ENCODE measurements around the gene AFM. TPM values are rescaled to one million over a fixed set of nuclear protein-coding genes. Genes with fewer than 3 reads are reported as not detected.

AFM gene, protein sequence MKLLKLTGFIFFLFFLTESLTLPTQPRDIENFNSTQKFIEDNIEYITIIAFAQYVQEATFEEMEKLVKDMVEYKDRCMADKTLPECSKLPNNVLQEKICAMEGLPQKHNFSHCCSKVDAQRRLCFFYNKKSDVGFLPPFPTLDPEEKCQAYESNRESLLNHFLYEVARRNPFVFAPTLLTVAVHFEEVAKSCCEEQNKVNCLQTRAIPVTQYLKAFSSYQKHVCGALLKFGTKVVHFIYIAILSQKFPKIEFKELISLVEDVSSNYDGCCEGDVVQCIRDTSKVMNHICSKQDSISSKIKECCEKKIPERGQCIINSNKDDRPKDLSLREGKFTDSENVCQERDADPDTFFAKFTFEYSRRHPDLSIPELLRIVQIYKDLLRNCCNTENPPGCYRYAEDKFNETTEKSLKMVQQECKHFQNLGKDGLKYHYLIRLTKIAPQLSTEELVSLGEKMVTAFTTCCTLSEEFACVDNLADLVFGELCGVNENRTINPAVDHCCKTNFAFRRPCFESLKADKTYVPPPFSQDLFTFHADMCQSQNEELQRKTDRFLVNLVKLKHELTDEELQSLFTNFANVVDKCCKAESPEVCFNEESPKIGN
- polyA plus RNA-seq (not detected in 2 replicates), polyA minus RNA-seq (not detected in 2 replicates)

DNA sequence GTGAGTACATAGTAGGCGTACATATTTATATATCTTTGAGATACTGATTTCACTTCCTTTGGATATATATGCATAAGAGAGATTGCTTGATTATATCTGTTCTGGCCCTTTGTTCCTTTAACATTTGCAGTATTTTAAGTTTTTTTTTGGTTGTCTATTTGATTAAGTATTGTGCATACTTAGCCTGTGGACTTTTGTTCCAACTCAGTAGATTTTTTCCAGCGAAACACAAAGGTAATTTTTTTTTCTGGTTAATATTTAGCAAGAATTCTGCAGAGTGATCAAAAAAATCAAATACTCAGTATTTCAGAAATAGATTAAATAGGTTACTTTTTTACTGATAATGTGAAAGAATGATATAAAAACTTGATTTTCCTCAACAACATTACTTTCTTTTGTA lies at the start of gene AFM:
TSS of gene AFM (plus strand) at position 388 of the 400 bp plus-strand sequence. CDS start 31 bp downstream, outside the sequence.
- H3K4me3 ChIP-seq (ENCODE audit: low read length), result no peak within 1 kb of the TSS

DNA sequence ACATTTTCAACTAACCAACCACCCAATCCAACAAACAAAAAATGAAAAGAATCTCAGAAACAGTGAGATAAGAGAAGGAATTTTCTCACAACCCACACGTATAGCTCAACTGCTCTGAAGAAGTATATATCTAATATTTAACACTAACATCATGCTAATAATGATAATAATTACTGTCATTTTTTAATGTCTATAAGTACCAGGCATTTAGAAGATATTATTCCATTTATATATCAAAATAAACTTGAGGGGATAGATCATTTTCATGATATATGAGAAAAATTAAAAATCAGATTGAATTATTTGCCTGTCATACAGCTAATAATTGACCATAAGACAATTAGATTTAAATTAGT lies 49.8 kb upstream of the AFM start:
- H2AFZ ChIP-seq (ENCODE audit: low read depth, low read length), result no peak overlapping the region
- H3K9me3 ChIP-seq (ENCODE audit: low read length), result no peaks in the 10 kb centered on the region
- no peaks in the 10 kb centered on the region for H3K79me2 ChIP-seq (replicated peaks; ENCODE audit: insufficient read depth, low read length)
- no peaks in the 10 kb centered on the region for H4K20me1 ChIP-seq (ENCODE audit: insufficient read depth)
- H3F3A ChIP-seq (ENCODE audit: insufficient read depth, low read length, poor library complexity, severe bottlenecking), result no peaks in the 10 kb centered on the region
- H3K9me2 ChIP-seq (ENCODE audit: insufficient read depth, low read length), result no peaks in the 10 kb centered on the region
- no peak overlapping the region for H3K4me2 ChIP-seq (ENCODE audit: low read length)
- no peak overlapping the region for H3K9ac ChIP-seq (ENCODE audit: low read length)
- no peaks in the 10 kb centered on the region for H3K36me3 ChIP-seq (ENCODE audit: insufficient read depth, low read length)
- H3K27ac ChIP-seq (ENCODE audit: low read length), result no peak overlapping the region
- H3K4me3 ChIP-seq (ENCODE audit: low read length), result no peak overlapping the region
- H3K27me3 ChIP-seq (ENCODE audit: insufficient read depth, low read depth, low read length), result no peaks in the 10 kb centered on the region
- TF ChIP-seq, protein P1, sequence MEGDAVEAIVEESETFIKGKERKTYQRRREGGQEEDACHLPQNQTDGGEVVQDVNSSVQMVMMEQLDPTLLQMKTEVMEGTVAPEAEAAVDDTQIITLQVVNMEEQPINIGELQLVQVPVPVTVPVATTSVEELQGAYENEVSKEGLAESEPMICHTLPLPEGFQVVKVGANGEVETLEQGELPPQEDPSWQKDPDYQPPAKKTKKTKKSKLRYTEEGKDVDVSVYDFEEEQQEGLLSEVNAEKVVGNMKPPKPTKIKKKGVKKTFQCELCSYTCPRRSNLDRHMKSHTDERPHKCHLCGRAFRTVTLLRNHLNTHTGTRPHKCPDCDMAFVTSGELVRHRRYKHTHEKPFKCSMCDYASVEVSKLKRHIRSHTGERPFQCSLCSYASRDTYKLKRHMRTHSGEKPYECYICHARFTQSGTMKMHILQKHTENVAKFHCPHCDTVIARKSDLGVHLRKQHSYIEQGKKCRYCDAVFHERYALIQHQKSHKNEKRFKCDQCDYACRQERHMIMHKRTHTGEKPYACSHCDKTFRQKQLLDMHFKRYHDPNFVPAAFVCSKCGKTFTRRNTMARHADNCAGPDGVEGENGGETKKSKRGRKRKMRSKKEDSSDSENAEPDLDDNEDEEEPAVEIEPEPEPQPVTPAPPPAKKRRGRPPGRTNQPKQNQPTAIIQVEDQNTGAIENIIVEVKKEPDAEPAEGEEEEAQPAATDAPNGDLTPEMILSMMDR (IDR thresholded peaks at IDR 0.05; ENCODE audit: poor library complexity, severe bottlenecking), result no peak
- TF ChIP-seq EP300 (conservative IDR thresholded peaks at IDR 0.05; ENCODE audit: poor library complexity, severe bottlenecking), result no peak
- TF ChIP-seq SMC3 (conservative IDR thresholded peaks at IDR 0.05; ENCODE audit: poor library complexity), result no peak
- TF ChIP-seq MXI1 (conservative IDR thresholded peaks at IDR 0.05; ENCODE audit: poor library complexity, severe bottlenecking), result no peak
- TF ChIP-seq POLR2AphosphoS5 (IDR thresholded peaks at IDR 0.05), result no peak
- TF ChIP-seq EZH2 (IDR thresholded peaks at IDR 0.05; ENCODE audit: borderline replicate concordance, insufficient read depth, low read length, poor library complexity, severe bottlenecking), result no peak
- no peak for TF ChIP-seq RAD21 (conservative IDR thresholded peaks at IDR 0.05)
- no peak for TF ChIP-seq TAF1 (IDR thresholded peaks at IDR 0.05; ENCODE audit: low read depth)

More for the DNA sequence above, at the start of gene AFM:
- H3K9ac ChIP-seq (ENCODE audit: low read length), result no peak within 1 kb of the TSS
- no peaks in the 10 kb centered on the region for H3K36me3 ChIP-seq (ENCODE audit: insufficient read depth, low read length)
- H3K4me2 ChIP-seq (ENCODE audit: low read length), result no peak within 1 kb of the TSS
- H2AFZ ChIP-seq (ENCODE audit: low read depth, low read length), result no peak within 1 kb of the TSS
- H3K9me3 ChIP-seq (ENCODE audit: low read length), result no peaks in the 10 kb centered on the region
- H3K9me2 ChIP-seq (ENCODE audit: insufficient read depth, low read length), result no peaks in the 10 kb centered on the region
- H3K27ac ChIP-seq (ENCODE audit: low read length), result no peak within 1 kb of the TSS
- no peaks in the 10 kb centered on the region for H4K20me1 ChIP-seq (ENCODE audit: insufficient read depth)
- no peaks in the 10 kb centered on the region for H3F3A ChIP-seq (ENCODE audit: insufficient read depth, low read length, poor library complexity, severe bottlenecking)
- no peaks in the 10 kb centered on the region for H3K79me2 ChIP-seq (replicated peaks; ENCODE audit: insufficient read depth, low read length)
- H3K27me3 ChIP-seq (ENCODE audit: insufficient read depth, low read depth, low read length), result no peaks in the 10 kb centered on the region
- TF ChIP-seq POLR2AphosphoS5 (IDR thresholded peaks at IDR 0.05) (no peak), EP300 (conservative IDR thresholded peaks at IDR 0.05; ENCODE audit: poor library complexity, severe bottlenecking) (no peak), MXI1 (conservative IDR thresholded peaks at IDR 0.05; ENCODE audit: poor library complexity, severe bottlenecking) (no peak), TAF1 (IDR thresholded peaks at IDR 0.05; ENCODE audit: low read depth) (no peak), RAD21 (conservative IDR thresholded peaks at IDR 0.05) (no peak), EZH2 (IDR thresholded peaks at IDR 0.05; ENCODE audit: borderline replicate concordance, insufficient read depth, low read length, poor library complexity, severe bottlenecking) (no peak), SMC3 (conservative IDR thresholded peaks at IDR 0.05; ENCODE audit: poor library complexity) (no peak)
- TF ChIP-seq, protein P2, sequence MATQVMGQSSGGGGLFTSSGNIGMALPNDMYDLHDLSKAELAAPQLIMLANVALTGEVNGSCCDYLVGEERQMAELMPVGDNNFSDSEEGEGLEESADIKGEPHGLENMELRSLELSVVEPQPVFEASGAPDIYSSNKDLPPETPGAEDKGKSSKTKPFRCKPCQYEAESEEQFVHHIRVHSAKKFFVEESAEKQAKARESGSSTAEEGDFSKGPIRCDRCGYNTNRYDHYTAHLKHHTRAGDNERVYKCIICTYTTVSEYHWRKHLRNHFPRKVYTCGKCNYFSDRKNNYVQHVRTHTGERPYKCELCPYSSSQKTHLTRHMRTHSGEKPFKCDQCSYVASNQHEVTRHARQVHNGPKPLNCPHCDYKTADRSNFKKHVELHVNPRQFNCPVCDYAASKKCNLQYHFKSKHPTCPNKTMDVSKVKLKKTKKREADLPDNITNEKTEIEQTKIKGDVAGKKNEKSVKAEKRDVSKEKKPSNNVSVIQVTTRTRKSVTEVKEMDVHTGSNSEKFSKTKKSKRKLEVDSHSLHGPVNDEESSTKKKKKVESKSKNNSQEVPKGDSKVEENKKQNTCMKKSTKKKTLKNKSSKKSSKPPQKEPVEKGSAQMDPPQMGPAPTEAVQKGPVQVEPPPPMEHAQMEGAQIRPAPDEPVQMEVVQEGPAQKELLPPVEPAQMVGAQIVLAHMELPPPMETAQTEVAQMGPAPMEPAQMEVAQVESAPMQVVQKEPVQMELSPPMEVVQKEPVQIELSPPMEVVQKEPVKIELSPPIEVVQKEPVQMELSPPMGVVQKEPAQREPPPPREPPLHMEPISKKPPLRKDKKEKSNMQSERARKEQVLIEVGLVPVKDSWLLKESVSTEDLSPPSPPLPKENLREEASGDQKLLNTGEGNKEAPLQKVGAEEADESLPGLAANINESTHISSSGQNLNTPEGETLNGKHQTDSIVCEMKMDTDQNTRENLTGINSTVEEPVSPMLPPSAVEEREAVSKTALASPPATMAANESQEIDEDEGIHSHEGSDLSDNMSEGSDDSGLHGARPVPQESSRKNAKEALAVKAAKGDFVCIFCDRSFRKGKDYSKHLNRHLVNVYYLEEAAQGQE (IDR thresholded peaks at IDR 0.05; ENCODE audit: borderline replicate concordance), result no peak
- TF ChIP-seq, protein P1 (IDR thresholded peaks at IDR 0.05; ENCODE audit: poor library complexity, severe bottlenecking), result no peak
